Sigmoid colon (tissue), 7 donors: ENCODE results near the gene CSTPP1. TPM values are rescaled to one million over a fixed set of nuclear protein-coding genes. Genes with fewer than 3 reads are reported as not detected.

Experiments used
- DNase-seq: peaks from one replicate; pipeline ENCODE4 v3.0.0-alpha.2; 2019
- H3K27ac ChIP-seq, 4 donors: fragments of 200-600 bp; sonication (generic); one replicate each; pipeline ENCODE4 v1.5.1; 2016 to 2019; ENCODE audit warnings: mild to moderate bottlenecking in 1 of 4
- H3K27me3 ChIP-seq, 3 donors: fragments of 200-600 bp; sonication (generic); one replicate each; pipeline ENCODE4 v1.5.1; 2019; ENCODE audit warnings: mild to moderate bottlenecking in 1 of 3
- H3K36me3 ChIP-seq, 4 donors: fragments of 200-600 bp; sonication (generic); one replicate each; pipeline ENCODE4 v1.5.1; 2016 to 2019
- H3K4me1 ChIP-seq, 4 donors: fragments of 200-600 bp; sonication (generic); one replicate each; pipeline ENCODE4 v1.5.1; 2017 to 2019
- H3K4me3 ChIP-seq, 4 donors: fragments of 200-600 bp; sonication (generic); one replicate each; pipeline ENCODE4 v1.5.1; 2017 to 2019; ENCODE audit warnings: mild to moderate bottlenecking in 2 of 4, moderate library complexity in 1 of 4
- H3K9me3 ChIP-seq, 4 donors: fragments of 200-600 bp in 3 of 4; sonication (generic) in 3 of 4; one replicate each; pipeline versions ENCODE4 v1.5.1 to v1.6.1; 2013 to 2019
- EP300 ChIP-seq, 4 donors: sonication (generic); formaldehyde crosslinking; IDR thresholded peaks; one replicate each; pipeline ENCODE4 v1.6.1; 2017; ENCODE audit warnings: antibody characterized with exemption in 4 of 4
- POLR2A ChIP-seq, 2 donors: fragments of 450-650 bp; IDR thresholded peaks; one replicate each; pipeline ENCODE4 v1.6.1; 2016; ENCODE audit warnings: antibody characterized with exemption in 2 of 2, mild to moderate bottlenecking in 2 of 2, moderate library complexity in 2 of 2
- POLR2AphosphoS5 ChIP-seq, 4 donors: sonication (generic); formaldehyde crosslinking; IDR thresholded peaks; one replicate each; pipeline ENCODE4 v1.6.1; 2017; ENCODE audit warnings: antibody characterized with exemption in 4 of 4
- WGBS, 2 donors: extraction: QIAGEN DNeasy Blood & Tissue Kit; methylation state at CpG; one replicate each; pipeline ENCODE4 v1.1.7; 2013; 5-methylcytosine and 5-hydroxymethylcytosine counted together
- intact Hi-C: fragments of 100-400 bp; cut with DNase I; formaldehyde crosslinking; loops from one replicate; pipeline ENCODE4 v1.15.1; 2023
- polyA plus RNA-seq, 3 donors: library from polyadenylated mRNA; stranded (reverse); fragments of 200-250 nt; gene quantifications; one replicate each; pipeline ENCODE4 v1.2.3, GENCODE V29; 2013
- total RNA-seq, 4 donors: library from RNA; depleted of rRNA; stranded (reverse); fragments of >200 nt; gene quantifications; one replicate each; pipeline ENCODE4 v1.1.0, GENCODE V29; 2016
- TF ChIP-seq, protein P1 (sequence below), 4 experiments: fragments of 450-650 bp in 3 of 4; fragments of 200-600 bp in 1 of 4; IDR thresholded peaks; one replicate each; pipeline ENCODE4 v1.5.1; 2016 to 2019; ENCODE audit warnings: antibody characterized with exemption in 4 of 4, mild to moderate bottlenecking in 3 of 4, moderate library complexity in 2 of 4
- donor health status: healthy with polysubstance abuse.
- donor health status: Bipolar disorder and iron deficiency.
- donor health status: healthy.

CSTPP1 gene
- total and polyA plus RNA-seq, 7 donors: 12.9 to 29.4 (median 22.8) TPM

DNA sequence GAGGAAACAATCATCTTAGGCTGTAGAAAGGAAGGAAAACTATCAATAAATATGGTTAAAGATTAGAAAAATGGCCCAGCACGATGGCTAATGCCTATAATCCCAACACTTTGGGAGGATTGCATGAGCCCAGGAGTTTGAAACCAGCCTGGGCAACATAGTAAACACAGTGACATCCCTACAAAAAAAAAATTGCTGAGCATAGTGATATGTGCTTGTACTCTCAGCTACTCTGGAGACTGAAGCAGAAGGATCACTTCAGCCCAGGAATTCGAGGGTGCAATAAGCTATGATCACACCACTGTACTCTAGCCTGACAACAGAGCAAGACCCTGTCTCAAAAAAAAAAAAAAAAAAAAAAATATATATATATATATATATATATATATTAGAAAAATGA lies 185.2 kb downstream of the CSTPP1 start:
- no peak overlapping the region for H3K27ac ChIP-seq
- no peaks in the 10 kb centered on the region for H3K4me1 ChIP-seq
- intact Hi-C loops: no loop called here
- TF ChIP-seq POLR2A (IDR thresholded peaks at IDR 0.05) (no peak), EP300 (IDR thresholded peaks at IDR 0.05) (no peak), POLR2AphosphoS5 (IDR thresholded peaks at IDR 0.05) (no peak)
- TF ChIP-seq, protein P1, sequence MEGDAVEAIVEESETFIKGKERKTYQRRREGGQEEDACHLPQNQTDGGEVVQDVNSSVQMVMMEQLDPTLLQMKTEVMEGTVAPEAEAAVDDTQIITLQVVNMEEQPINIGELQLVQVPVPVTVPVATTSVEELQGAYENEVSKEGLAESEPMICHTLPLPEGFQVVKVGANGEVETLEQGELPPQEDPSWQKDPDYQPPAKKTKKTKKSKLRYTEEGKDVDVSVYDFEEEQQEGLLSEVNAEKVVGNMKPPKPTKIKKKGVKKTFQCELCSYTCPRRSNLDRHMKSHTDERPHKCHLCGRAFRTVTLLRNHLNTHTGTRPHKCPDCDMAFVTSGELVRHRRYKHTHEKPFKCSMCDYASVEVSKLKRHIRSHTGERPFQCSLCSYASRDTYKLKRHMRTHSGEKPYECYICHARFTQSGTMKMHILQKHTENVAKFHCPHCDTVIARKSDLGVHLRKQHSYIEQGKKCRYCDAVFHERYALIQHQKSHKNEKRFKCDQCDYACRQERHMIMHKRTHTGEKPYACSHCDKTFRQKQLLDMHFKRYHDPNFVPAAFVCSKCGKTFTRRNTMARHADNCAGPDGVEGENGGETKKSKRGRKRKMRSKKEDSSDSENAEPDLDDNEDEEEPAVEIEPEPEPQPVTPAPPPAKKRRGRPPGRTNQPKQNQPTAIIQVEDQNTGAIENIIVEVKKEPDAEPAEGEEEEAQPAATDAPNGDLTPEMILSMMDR (IDR thresholded peaks at IDR 0.05): no peak
- no peaks in the 10 kb centered on the region for H3K36me3 ChIP-seq
- H3K27me3 ChIP-seq: no peaks in the 10 kb centered on the region
- 24 to 75% methylated on average over 2 of the region's 2 CpGs for WGBS, 2 donors
- H3K9me3 ChIP-seq: no peaks in the 10 kb centered on the region
- DNase-seq: no peak
- H3K4me3 ChIP-seq: no peak overlapping the region

DNA sequence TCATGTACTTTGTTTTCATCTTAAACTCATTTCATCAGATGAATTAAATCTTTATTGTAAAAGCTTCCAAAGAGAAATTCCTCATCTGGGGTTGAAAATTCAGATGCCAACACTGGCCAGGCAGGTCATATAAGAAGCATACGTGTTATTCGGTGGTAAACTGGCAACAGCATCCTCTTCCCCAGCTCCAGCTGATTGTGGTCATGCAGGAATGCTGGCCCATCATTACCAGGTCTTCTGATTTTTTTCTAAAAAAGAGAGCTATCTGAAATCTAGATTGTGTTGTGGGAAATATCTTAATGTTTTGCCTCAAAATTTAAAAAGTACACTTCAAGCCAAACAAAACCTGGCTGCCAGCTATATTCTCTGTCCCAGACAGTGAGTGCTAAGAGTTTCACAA lies 186.5 kb downstream of the CSTPP1 start:
- no peak for DNase-seq
- no peaks in the 10 kb centered on the region for H3K36me3 ChIP-seq
- no peak overlapping the region for H3K27ac ChIP-seq
- H3K4me1 ChIP-seq: no peaks in the 10 kb centered on the region
- no peak overlapping the region for H3K4me3 ChIP-seq
- WGBS, 2 donors: 91 to 92% methylated on average over 2 of the region's 2 CpGs
- H3K27me3 ChIP-seq: no peaks in the 10 kb centered on the region
- TF ChIP-seq EP300 (IDR thresholded peaks at IDR 0.05): no peak
- TF ChIP-seq POLR2AphosphoS5 (IDR thresholded peaks at IDR 0.05): no peak
- TF ChIP-seq, protein P1 (IDR thresholded peaks at IDR 0.05): no peak
- no peak for TF ChIP-seq POLR2A (IDR thresholded peaks at IDR 0.05)
- intact Hi-C loops: no loop called here
- H3K9me3 ChIP-seq: no peaks in the 10 kb centered on the region

DNA sequence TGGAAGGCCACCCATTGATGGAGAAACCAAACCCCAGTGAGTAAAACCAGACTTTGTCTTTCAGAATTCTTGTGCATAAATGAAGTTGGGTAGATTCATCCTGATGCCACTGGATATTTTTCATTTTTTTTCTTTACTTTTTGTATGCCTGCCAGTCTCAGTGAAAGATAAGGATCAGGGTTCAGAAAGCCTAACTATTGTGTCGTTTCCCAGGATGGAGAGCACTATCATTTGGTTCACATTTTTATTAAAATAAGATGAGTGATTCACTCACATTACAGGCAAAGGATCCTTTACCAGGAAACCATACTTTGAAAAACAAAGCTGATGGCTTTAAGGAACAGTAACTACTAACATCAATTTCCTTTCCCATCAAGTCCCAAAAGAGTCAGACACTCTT lies 188.1 kb downstream of the CSTPP1 start:
- H3K4me1 ChIP-seq: no peaks in the 10 kb centered on the region
- no peak for DNase-seq
- no peaks in the 10 kb centered on the region for H3K9me3 ChIP-seq
- TF ChIP-seq POLR2A (IDR thresholded peaks at IDR 0.05): no peak
- no peak for TF ChIP-seq POLR2AphosphoS5 (IDR thresholded peaks at IDR 0.05)
- no peak for TF ChIP-seq EP300 (IDR thresholded peaks at IDR 0.05)
- TF ChIP-seq, protein P1 (IDR thresholded peaks at IDR 0.05): no peak
- no peaks in the 10 kb centered on the region for H3K27me3 ChIP-seq
- 62 to 80% methylated on average over 1 of the region's 1 CpG for WGBS, 2 donors
- intact Hi-C loops: no loop called here
- no peak overlapping the region for H3K4me3 ChIP-seq
- H3K36me3 ChIP-seq: no peaks in the 10 kb centered on the region
- no peak overlapping the region for H3K27ac ChIP-seq

DNA sequence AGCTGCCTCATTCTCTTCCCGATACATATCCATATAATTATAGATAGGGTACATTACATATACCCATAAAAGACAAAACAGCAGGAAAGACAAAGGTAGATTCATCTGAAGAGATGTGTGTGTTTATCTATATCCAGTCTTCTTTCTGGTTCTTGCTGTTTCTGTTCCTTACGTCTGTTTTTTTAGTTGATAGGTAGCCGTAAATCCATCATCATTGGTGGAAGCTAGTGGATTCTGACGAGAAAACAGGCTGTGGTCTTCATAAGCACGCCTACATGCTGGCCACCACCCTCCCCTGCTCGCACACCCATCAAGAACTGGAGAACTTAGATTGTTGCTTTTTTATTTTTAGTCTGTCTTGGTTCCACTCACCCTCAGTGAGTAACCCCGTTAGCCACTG lies 188.5 kb downstream of the CSTPP1 start:
- no peak for DNase-seq
- H3K27ac ChIP-seq: no peak overlapping the region
- WGBS, 2 donors: 80 to 84% methylated on average over 7 of the region's 7 CpGs
- TF ChIP-seq POLR2A (IDR thresholded peaks at IDR 0.05) (no peak), EP300 (IDR thresholded peaks at IDR 0.05) (no peak), POLR2AphosphoS5 (IDR thresholded peaks at IDR 0.05) (no peak)
- TF ChIP-seq, protein P1 (IDR thresholded peaks at IDR 0.05): no peak
- H3K4me1 ChIP-seq: no peaks in the 10 kb centered on the region
- intact Hi-C loops: no loop called here
- no peaks in the 10 kb centered on the region for H3K36me3 ChIP-seq
- no peak overlapping the region for H3K4me3 ChIP-seq
- no peaks in the 10 kb centered on the region for H3K9me3 ChIP-seq
- H3K27me3 ChIP-seq: no peaks in the 10 kb centered on the region

DNA sequence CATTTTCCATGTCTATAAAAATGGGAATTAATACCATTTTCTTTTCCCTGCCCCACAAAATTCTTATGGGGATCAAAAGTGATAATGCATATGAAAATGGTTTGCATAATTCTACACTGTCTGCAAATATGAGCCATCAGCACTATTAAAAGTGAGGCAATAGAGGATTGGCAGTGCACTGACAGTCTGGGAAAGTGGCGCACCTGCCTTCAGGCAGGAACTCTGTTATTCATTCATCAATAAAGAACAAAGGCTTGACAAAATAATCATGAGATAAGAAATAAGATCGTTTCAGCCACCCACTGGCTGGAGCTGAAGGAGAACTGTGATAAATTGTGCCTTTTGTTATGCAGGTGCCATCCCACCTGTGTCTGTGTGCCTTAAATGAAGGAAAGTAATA lies 190.7 kb downstream of the CSTPP1 start:
- TF ChIP-seq, protein P1 (IDR thresholded peaks at IDR 0.05): no peak
- no peak for TF ChIP-seq POLR2AphosphoS5 (IDR thresholded peaks at IDR 0.05)
- no peak for TF ChIP-seq POLR2A (IDR thresholded peaks at IDR 0.05)
- TF ChIP-seq EP300 (IDR thresholded peaks at IDR 0.05): no peak
- no peaks in the 10 kb centered on the region for H3K36me3 ChIP-seq
- H3K27ac ChIP-seq: no peak overlapping the region
- 17 to 71% methylated on average over 2 of the region's 2 CpGs for WGBS, 2 donors
- H3K4me1 ChIP-seq: no peaks in the 10 kb centered on the region
- intact Hi-C loops: no loop called here
- no peak for DNase-seq
- no peaks in the 10 kb centered on the region for H3K9me3 ChIP-seq
- H3K27me3 ChIP-seq: no peaks in the 10 kb centered on the region
- no peak overlapping the region for H3K4me3 ChIP-seq
